ENCODE data around the gene PGM2L1.
"Not testable (repeated sequence)": the region's sequence is repeated elsewhere in the genome, so short reads cannot be mapped to it uniquely, and the experiment has no call there.

PGM2L1 gene

GRCh38 chr11:74397501-74398243, 561 bp downstream of the PGM2L1 start:
- DNase-seq: peak; percentile 65

DNA sequence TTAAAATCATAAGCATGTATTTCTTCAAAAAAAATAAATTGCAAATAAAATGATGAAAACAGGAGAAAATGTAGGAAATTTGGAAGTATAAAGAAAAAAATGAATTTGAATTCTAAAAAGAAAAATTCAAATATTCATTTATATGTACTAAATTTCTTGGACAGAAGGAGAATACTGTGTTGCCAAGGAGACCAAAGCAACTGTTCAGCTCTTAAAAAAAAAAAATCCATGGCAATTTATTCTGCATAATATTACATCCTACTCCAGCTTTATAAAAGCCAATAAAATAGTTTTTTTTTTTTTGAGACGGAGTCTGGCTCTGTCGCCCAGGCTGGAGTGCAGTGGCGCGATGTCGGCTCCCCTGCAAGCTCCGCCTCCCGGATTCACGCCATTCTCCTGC, 6.0 kb downstream of the PGM2L1 start:
- DNase-seq: no peak

DNA sequence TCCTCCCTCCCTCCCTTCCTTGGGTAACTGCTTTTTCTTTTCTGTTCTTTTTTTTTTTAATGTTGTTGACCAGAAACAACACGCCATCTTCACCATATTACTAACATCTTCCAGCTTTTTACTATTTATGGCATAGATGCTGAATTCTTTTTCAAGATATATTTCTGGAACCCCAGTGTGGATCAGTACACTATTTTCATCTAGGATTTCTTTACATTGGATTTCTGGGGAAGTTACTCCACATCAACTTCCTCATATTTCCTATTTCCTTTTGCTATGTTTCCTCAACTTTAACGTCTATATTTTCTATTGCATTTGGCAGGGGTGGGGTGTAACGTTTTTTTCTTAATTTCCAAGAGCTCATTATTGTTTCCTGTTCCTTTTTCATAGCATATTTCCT, 7.0 kb downstream of the PGM2L1 start:
- no peak for DNase-seq

DNA sequence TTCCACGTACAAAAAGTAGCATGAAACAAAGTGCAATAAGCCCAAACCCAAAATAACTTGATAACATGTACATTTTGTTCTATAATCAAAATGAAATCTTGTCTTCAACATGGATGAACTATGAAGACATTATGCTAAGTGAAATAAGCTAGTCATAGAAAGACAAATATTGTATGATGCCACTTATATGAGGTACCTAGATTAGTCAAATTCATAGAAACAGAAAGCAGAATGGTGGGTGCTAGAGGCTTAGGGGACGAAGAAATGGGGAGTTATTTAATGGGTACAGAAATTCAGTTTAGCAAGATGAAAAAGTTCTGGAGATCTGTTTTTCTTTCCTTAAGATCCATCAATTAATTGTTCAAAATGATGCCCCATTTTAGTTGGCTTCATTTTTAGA, 7.5 kb downstream of the PGM2L1 start:
- no peak for DNase-seq

DNA sequence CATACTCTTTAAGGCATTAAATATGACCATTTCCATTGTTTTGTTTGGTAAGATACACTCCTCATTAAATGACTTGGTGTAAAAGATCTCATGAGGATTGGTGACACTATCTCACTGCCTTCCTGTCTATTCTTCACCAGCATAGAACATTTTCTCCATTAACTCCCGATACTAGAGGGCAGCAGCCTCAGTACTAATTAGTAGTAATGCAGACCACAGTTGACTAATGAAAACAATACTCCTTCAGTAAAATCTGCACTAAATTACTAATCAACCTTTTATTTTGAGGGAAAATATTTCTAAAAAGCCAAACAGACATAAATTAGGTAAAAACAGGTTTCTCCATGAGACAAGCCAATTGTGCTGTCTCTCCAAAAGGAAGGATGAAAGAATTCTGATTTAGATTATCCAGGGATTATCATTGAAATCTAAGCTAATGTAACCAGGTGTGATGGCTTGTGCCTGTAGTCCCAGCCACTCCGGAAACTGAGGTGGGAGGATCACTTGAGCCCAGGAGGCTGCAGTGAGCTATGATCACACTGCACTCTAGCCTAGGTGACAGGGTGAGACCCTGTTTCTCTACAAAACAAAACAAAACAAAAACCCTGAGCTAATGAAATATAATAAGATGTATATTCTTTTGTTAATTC, 9.4 kb downstream of the PGM2L1 start:
- peak; percentile 81 for DNase-seq

DNA sequence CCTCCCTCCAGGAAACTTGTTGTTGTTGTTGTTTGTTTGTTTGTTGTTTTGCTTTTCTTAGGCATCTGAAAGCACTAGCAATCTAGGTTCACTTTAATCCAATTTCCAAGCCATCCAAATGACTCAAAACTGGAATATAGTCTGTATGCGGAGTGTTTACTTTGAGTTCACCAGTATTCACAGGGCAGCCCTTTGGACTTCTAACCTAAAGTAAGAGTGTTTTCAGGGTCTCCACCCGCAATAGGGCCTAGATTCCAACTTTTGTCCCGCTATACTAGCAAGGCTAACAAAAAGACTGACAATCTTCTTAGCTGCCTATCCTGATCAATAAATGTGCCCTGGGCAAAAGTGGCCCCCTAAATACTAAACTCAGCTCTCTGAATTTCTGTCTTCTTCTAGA, 13.6 kb downstream of the PGM2L1 start:
- DNase-seq: no peak

- DNase-seq: no peak
Observed at GRCh38 chr11:74380746-74381439, 17.3 kb downstream of the PGM2L1 start.

GRCh38 chr11:74377689-74378088, 20.5 kb downstream of the PGM2L1 start:
- no peak for DNase-seq

DNA sequence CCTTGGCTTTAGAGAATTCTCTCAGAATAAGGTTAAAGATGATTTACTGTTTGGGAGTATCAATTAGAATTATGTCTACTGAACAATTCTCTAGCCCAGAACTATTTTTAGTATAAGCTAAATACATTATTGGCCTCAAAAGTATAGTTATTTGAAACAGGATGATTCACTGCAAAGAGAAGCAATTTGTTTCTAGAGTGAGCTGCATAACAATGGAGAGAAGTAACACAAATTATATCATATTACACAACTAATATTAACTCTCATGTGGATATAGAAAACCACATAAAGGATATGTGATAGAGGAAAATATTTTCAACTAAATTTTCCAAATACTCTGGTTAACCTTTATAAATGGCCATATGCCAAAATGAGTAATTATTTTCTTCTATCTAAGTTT, 24.9 kb downstream of the PGM2L1 start:
- DNase-seq: no peak

- no peak for DNase-seq
Observed at GRCh38 chr11:74371269-74372052, 26.8 kb downstream of the PGM2L1 start.

- no peak for DNase-seq
Observed at GRCh38 chr11:74370123-74370522, 28.1 kb downstream of the PGM2L1 start.

DNA sequence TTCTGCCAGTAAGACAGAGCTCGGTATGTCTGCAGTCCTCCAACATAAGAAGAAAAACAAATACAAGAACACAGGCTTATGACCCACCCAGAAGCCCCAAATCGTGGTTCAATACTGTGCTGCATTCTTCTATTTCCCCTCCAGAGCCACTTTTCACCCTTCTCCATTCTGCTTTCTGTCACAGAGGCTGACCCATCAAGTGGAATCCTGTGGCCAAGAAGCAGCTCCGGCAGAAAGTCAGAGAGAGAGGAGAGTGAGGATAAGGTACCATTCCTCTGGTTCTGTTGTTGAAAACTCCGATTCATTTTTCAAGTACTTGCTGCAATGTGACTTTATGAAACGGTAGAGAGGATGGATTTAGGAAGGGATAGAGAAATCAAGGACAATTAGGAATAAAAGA, 30.4 kb downstream of the PGM2L1 start:
- DNase-seq: no peak

- no peak for DNase-seq
Observed at GRCh38 chr11:74366576-74366975, 31.7 kb downstream of the PGM2L1 start.

- not testable (repeated sequence) for DNase-seq
Observed at GRCh38 chr11:74365805-74366204, 32.4 kb downstream of the PGM2L1 start.

DNA sequence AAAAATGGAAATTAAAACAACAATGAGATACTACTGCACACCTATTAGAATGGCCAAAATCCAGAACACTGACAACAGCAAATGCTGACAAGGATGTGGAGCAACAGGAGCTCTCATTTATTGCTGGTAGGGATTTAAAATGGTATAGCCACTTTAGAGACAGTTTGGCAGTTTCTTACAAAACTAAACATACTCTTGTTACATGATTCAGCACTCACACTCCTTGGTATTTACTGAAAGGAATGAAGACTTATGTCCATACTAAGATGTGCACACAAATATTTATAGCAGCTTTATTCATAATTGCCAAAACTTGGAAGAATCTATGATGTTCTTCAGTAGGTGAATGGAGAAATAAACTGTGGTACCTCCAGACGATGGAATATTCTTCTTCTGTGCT, 40.8 kb downstream of the PGM2L1 start:
- DNase-seq: no peak

- DNase-seq: no peak
Observed at GRCh38 chr11:74355626-74356025, 42.6 kb downstream of the PGM2L1 start.

GRCh38 chr11:74354036-74354435, 44.2 kb downstream of the PGM2L1 start:
- no peak for DNase-seq

- no peak for DNase-seq
Observed at GRCh38 chr11:74347381-74347780, 50.9 kb downstream of the PGM2L1 start.

DNA sequence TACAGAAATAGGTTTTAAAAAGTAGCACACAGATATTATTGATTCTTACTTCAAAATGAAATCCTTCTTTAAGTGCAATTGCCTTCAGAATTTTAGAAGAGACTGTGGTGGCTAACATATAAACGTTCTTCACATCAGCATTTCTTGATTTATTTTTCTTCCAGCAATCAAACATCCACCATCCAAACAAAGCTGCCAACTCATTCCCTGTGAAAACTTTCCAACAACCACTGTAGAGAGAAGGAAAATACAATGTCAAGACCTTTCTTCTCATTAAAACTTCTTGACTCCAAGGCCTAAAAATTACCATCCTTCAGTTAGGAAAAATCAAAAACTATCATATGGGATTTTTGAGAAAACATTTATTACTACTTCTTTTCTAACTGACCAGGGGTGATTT, 52.8 kb downstream of the PGM2L1 start:
- no peak for DNase-seq

DNA sequence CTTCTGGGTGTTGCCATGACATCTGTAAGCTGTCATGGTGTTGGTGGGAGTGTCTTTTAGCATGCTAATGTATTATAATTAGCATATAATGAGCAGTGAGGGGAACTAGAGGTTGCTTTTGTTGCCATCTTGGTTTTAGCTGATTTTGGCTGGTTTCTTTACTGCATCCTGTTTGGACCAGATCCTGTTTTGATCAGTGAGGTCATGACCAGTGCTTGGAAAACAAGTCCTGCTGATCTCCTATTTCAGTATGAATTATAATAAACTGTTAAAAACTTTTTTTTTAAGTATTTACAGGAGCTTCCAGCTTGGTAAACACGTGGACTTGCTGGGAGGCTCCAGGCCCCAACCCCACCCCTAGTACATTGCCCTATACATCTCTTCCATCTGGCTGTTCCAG, 56.3 kb downstream of the PGM2L1 start:
- no peak for DNase-seq

GRCh38 chr11:74339619-74340018, 58.6 kb downstream of the PGM2L1 start:
- DNase-seq: no peak

- no peak for DNase-seq
Observed at GRCh38 chr11:74338963-74339362, 59.3 kb downstream of the PGM2L1 start.

DNA sequence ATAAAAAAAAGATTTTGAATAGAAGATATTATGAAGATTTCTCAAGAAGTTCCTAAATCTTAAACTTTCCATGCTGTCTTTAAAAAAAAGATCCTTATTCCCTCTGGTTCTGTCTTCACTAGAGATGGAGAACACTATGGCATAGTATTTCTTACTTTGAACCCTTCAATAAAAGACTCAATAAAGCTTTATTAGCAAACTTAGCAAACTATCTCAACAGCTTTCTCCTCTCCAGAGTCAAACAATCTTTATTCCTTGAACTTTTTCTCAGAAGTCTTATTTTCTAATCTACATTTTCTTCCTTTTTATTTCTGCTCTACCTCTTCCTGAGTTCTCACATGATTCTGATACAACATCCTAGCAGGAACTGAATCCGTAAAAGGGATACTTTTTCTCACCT, 65.0 kb downstream of the PGM2L1 start:
- no peak for DNase-seq
